Body of pancreas (tissue), 4 donors: Measurements from ENCODE around the gene GATB.

Experiments
- POLR2A ChIP-seq, 3 donors: fragments of 450-650 bp; IDR thresholded peaks; one replicate each; pipeline ENCODE4 v1.6.1; 2016; ENCODE audit warnings: antibody characterized with exemption in 3 of 3, mild to moderate bottlenecking in 2 of 3
- TF ChIP-seq, protein P1 (sequence below), 7 experiments: fragments of 450-650 bp in 4 of 7; fragments of 200-600 bp in 3 of 7; sonication (generic) in 3 of 7; IDR thresholded peaks; one replicate each; pipeline ENCODE4 v1.5.1; 2016 to 2019; ENCODE audit warnings: antibody characterized with exemption in 7 of 7

DNA sequence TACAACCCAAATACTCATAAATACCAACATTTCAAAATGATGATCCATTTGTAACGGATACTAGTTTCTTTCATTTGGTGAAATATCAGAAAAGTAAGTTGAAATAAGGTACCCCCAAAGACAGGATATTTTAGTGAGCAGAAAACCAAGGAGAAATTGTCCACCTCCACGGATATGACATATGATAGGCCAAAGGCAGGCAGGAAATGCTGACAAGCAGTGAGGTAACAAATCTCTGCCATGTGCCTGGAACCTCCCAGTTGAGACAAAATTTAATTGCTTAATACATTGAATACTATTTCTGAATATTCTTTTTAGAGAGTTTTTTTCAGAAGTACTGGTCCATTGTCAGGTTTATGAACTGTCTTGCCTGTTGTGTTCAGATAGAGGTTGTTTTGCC is 118.8 kb downstream of the GATB start:
- TF ChIP-seq, protein P1, sequence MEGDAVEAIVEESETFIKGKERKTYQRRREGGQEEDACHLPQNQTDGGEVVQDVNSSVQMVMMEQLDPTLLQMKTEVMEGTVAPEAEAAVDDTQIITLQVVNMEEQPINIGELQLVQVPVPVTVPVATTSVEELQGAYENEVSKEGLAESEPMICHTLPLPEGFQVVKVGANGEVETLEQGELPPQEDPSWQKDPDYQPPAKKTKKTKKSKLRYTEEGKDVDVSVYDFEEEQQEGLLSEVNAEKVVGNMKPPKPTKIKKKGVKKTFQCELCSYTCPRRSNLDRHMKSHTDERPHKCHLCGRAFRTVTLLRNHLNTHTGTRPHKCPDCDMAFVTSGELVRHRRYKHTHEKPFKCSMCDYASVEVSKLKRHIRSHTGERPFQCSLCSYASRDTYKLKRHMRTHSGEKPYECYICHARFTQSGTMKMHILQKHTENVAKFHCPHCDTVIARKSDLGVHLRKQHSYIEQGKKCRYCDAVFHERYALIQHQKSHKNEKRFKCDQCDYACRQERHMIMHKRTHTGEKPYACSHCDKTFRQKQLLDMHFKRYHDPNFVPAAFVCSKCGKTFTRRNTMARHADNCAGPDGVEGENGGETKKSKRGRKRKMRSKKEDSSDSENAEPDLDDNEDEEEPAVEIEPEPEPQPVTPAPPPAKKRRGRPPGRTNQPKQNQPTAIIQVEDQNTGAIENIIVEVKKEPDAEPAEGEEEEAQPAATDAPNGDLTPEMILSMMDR (IDR thresholded peaks at IDR 0.05): no peak
- no peak for TF ChIP-seq POLR2A (IDR thresholded peaks at IDR 0.05)
